ENCODE results near the gene TUBAL3. TPM values are rescaled to one million over a fixed set of nuclear protein-coding genes. Genes with fewer than 3 reads are reported as not detected.

The TUBAL3 gene
- total and polyA plus RNA-seq, 4 donors, result 0.75 TPM; not detected in 3

- TF ChIP-seq, protein P1, sequence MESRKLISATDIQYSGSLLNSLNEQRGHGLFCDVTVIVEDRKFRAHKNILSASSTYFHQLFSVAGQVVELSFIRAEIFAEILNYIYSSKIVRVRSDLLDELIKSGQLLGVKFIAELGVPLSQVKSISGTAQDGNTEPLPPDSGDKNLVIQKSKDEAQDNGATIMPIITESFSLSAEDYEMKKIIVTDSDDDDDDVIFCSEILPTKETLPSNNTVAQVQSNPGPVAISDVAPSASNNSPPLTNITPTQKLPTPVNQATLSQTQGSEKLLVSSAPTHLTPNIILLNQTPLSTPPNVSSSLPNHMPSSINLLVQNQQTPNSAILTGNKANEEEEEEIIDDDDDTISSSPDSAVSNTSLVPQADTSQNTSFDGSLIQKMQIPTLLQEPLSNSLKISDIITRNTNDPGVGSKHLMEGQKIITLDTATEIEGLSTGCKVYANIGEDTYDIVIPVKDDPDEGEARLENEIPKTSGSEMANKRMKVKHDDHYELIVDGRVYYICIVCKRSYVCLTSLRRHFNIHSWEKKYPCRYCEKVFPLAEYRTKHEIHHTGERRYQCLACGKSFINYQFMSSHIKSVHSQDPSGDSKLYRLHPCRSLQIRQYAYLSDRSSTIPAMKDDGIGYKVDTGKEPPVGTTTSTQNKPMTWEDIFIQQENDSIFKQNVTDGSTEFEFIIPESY (IDR thresholded peaks at IDR 0.05), result no peak
These were observed 40.4 kb upstream of the TUBAL3 start (continued) for GRCh38 chr10:5445006-5445405.

DNA sequence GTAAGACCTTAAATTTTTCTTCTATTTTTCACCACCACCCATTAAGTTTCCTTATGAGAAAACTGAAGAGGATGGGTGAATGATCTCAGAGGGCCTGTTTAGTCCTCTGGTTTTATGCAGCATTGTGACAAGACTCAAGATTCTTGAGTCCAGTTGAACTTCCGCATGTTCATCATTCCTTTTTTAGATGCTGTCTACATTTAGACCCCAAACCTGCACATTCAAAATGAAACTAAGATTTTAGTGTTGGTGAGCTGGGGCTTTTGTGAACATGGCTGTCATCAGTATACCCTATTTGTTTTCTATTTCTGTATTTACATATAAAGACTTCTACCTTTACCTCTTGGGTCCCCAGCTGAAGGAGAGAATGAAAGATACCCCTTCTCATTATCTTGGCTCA lies 38.8 kb upstream of the TUBAL3 start:
- Histone ChIP-seq H3K9ac (ENCODE audit: low read depth in 1 of 2, low read length in 2 of 2) (no peak overlapping the region), H3K27me3 (ENCODE audit: control insufficient read depth in 4 of 4, insufficient read depth in 4 of 4, low read length in 3 of 4) (no peaks in the 10 kb centered on the region), H3K4me3 (ENCODE audit: low read depth in 1 of 3, low read length in 3 of 3) (no peak overlapping the region), H3K9me3 (ENCODE audit: control insufficient read depth in 4 of 4, low read length in 3 of 4) (no peaks in the 10 kb centered on the region), H3K36me3 (ENCODE audit: control insufficient read depth in 4 of 4, insufficient read depth in 3 of 4, low read depth in 1 of 4, low read length in 3 of 4) (no peaks in the 10 kb centered on the region), H3K27ac (ENCODE audit: low read depth in 1 of 2, low read length in 2 of 2) (no peak overlapping the region), H3K4me1 (ENCODE audit: control insufficient read depth in 4 of 4, insufficient read depth in 4 of 4, low read length in 3 of 4) (peaks cover 0 to 6% (median 5%) of the 10 kb centered on the region in 4 donors)
- DNase-seq (ENCODE audit: low spot score), result no peak
- 95% methylated on average over 1 of the region's 1 CpG for WGBS
- TF ChIP-seq CTCF (IDR thresholded peaks at IDR 0.05; ENCODE audit: low read depth, low read length, missing input control) (no peak), HNF4A (conservative IDR thresholded peaks at IDR 0.05) (no peak), YY1 (IDR thresholded peaks at IDR 0.05) (no peak), ATF3 (IDR thresholded peaks at IDR 0.05) (no peak), RXRA (IDR thresholded peaks at IDR 0.05) (no peak), FOXA1 (IDR thresholded peaks at IDR 0.05) (no peak), HNF4G (IDR thresholded peaks at IDR 0.05) (no peak), NR2F2 (IDR thresholded peaks at IDR 0.05) (no peak), REST (IDR thresholded peaks at IDR 0.05) (no peak), SP1 (IDR thresholded peaks at IDR 0.05) (no peak), JUND (IDR thresholded peaks at IDR 0.05) (no peak), GABPA (IDR thresholded peaks at IDR 0.05 in 1 of 2, conservative IDR thresholded peaks at IDR 0.05 in 1 of 2) (no peak), FOXA2 (IDR thresholded peaks at IDR 0.05) (no peak), RAD21 (IDR thresholded peaks at IDR 0.05) (no peak), EGR1 (IDR thresholded peaks at IDR 0.05; ENCODE audit: low read depth in 2 of 2) (no peak), TAF1 (conservative IDR thresholded peaks at IDR 0.05) (no peak)
- TF ChIP-seq, protein P1 (IDR thresholded peaks at IDR 0.05), result no peak
- TF ChIP-seq, protein P2, sequence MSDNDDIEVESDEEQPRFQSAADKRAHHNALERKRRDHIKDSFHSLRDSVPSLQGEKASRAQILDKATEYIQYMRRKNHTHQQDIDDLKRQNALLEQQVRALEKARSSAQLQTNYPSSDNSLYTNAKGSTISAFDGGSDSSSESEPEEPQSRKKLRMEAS (IDR thresholded peaks at IDR 0.05), result no peak
